ENCODE data around the gene SLC6A20.

GRCh38 chr3:45794660-45795059, 1.7 kb downstream of the SLC6A20 start:
- no peak for TF ChIP-seq CTCF (IDR thresholded peaks at IDR 0.05)
- no peak for TF ChIP-seq EP300 (IDR thresholded peaks at IDR 0.05)

Measured in ovary (tissue), 3 donors.